ENCODE measurements around the gene SUGCT.

Gene SUGCT

DNA sequence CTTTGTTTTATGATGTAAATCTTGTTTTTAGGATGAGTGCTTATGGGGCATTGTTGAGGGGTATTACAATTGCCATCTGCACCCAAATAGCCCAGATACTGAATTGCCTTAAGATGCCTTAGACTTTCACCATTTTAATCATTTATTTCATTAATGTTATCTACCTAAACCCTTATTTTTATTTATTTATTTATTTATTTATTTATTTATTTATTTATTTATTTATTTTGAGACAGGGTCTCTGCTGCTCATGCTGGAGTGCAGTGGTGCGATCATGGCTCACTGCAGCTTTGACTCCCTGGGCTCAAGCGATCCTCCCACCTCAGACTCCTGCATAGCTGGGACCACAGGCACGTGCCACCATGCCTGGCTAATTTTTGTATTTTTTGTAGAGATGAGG lies 560.2 kb downstream of the SUGCT start:
- no peak for TF ChIP-seq RAD21 (IDR thresholded peaks at IDR 0.05; ENCODE audit: low read depth)

- TF ChIP-seq FOXM1 (IDR thresholded peaks at IDR 0.05; ENCODE audit: borderline replicate concordance, low read depth): no peak
- no peak for TF ChIP-seq TEAD4 (IDR thresholded peaks at IDR 0.05)
- TF ChIP-seq CEBPB (IDR thresholded peaks at IDR 0.05): no peak
- no peak for TF ChIP-seq USF1 (IDR thresholded peaks at IDR 0.05)
- TF ChIP-seq CREB1 (IDR thresholded peaks at IDR 0.05; ENCODE audit: low read depth): no peak
- no peak for TF ChIP-seq EP300 (IDR thresholded peaks at IDR 0.05; ENCODE audit: borderline replicate concordance)
- TF ChIP-seq MAX (IDR thresholded peaks at IDR 0.05): no peak
- TF ChIP-seq YY1 (IDR thresholded peaks at IDR 0.05; ENCODE audit: low read depth): no peak
- no peak for TF ChIP-seq TAF1 (IDR thresholded peaks at IDR 0.05; ENCODE audit: low read depth)
- TF ChIP-seq EGR1 (IDR thresholded peaks at IDR 0.05): no peak
- no peak for TF ChIP-seq ZBTB7A (IDR thresholded peaks at IDR 0.05; ENCODE audit: low read depth)
- no peak for TF ChIP-seq REST (IDR thresholded peaks at IDR 0.05; ENCODE audit: low read depth)
- no peak for TF ChIP-seq TCF12 (IDR thresholded peaks at IDR 0.05; ENCODE audit: low read depth)
- TF ChIP-seq RAD21 (IDR thresholded peaks at IDR 0.05; ENCODE audit: low read depth): no peak
- no peak for TF ChIP-seq NFIC (IDR thresholded peaks at IDR 0.05)
Observed at GRCh38 chr7:40697653-40698052, 562.8 kb downstream of the SUGCT start.

- TF ChIP-seq TAF1 (IDR thresholded peaks at IDR 0.05; ENCODE audit: low read depth): no peak
- no peak for TF ChIP-seq REST (IDR thresholded peaks at IDR 0.05; ENCODE audit: low read depth)
- no peak for TF ChIP-seq ZBTB7A (IDR thresholded peaks at IDR 0.05; ENCODE audit: low read depth)
- TF ChIP-seq CEBPB (IDR thresholded peaks at IDR 0.05): no peak
- TF ChIP-seq EP300 (IDR thresholded peaks at IDR 0.05; ENCODE audit: borderline replicate concordance): no peak
- no peak for TF ChIP-seq TCF12 (IDR thresholded peaks at IDR 0.05; ENCODE audit: low read depth)
- no peak for TF ChIP-seq NFIC (IDR thresholded peaks at IDR 0.05)
- TF ChIP-seq RAD21 (IDR thresholded peaks at IDR 0.05; ENCODE audit: low read depth): no peak
Observed at GRCh38 chr7:40698214-40698920, 563.6 kb downstream of the SUGCT start.

DNA sequence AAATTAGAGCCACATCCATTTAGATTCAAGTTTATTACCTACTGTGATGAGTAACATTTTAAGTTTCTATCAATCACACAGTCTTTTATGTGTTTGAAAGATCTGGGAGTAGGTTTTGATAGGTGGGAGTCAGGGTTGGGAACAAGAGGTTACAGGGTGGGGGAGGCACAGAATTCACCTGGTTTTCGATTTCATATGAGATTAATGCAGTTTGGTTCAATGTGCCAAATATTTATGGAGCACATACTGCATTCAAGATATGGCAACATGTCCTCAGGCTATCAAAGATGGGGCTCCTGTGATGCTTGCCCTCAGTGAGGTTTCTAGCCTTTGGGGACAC lies 564.1 kb downstream of the SUGCT start:
- no peak for TF ChIP-seq RAD21 (IDR thresholded peaks at IDR 0.05; ENCODE audit: low read depth)
- no peak for TF ChIP-seq USF1 (IDR thresholded peaks at IDR 0.05)
- no peak for TF ChIP-seq EP300 (IDR thresholded peaks at IDR 0.05; ENCODE audit: borderline replicate concordance)
- TF ChIP-seq CEBPB (IDR thresholded peaks at IDR 0.05): no peak
- TF ChIP-seq TAF1 (IDR thresholded peaks at IDR 0.05; ENCODE audit: low read depth): no peak
- TF ChIP-seq NFIC (IDR thresholded peaks at IDR 0.05): no peak
- no peak for TF ChIP-seq YY1 (IDR thresholded peaks at IDR 0.05; ENCODE audit: low read depth)
- TF ChIP-seq MAX (IDR thresholded peaks at IDR 0.05): no peak
- TF ChIP-seq FOXM1 (IDR thresholded peaks at IDR 0.05; ENCODE audit: borderline replicate concordance, low read depth): no peak

- TF ChIP-seq RAD21 (IDR thresholded peaks at IDR 0.05; ENCODE audit: low read depth) (no peak), TEAD4 (IDR thresholded peaks at IDR 0.05) (no peak), EP300 (IDR thresholded peaks at IDR 0.05; ENCODE audit: borderline replicate concordance) (no peak)
Observed at GRCh38 chr7:40700653-40701421, 566.0 kb downstream of the SUGCT start.

DNA sequence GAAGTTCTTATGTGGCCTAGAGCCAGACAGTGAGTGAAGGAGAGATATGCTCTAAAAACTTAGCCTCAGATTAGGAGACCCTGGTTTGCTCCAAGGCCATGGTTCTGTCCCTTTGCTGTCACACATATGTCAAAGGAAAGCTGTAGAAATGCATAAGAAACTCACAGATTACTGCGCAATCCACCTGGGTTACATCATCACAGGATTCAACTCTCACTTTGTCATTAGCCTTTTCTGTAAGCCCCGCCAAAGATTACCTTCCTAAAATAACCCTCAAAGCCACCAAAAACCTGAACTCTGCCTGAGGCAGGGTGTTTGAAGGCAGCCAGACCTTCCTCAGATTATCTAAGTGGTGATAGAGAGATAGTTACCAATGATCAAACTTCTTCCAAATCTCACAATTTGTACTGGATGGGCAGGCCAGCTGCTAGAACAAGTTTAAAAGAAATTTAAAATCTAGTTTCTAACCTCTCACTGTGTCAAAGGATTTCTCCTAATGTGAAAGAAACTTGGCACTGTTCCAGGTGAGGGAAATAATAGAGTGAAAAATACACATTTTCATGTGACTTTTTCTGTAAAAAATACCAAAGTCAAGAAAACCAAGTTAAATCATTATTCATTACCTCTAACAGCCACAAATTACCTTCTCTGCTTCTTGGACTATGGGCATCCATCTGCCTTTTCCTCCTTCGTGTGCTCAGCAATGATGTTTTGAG lies 567.2 kb downstream of the SUGCT start:
- TF ChIP-seq REST (IDR thresholded peaks at IDR 0.05; ENCODE audit: low read depth) (no peak), CREB1 (IDR thresholded peaks at IDR 0.05; ENCODE audit: low read depth) (no peak), EP300 (IDR thresholded peaks at IDR 0.05; ENCODE audit: borderline replicate concordance) (no peak), ZBTB7A (IDR thresholded peaks at IDR 0.05; ENCODE audit: low read depth) (no peak), RAD21 (IDR thresholded peaks at IDR 0.05; ENCODE audit: low read depth) (no peak), YY1 (IDR thresholded peaks at IDR 0.05; ENCODE audit: low read depth) (no peak), TEAD4 (IDR thresholded peaks at IDR 0.05) (no peak), CEBPB (IDR thresholded peaks at IDR 0.05) (no peak), USF1 (IDR thresholded peaks at IDR 0.05) (no peak), MAX (IDR thresholded peaks at IDR 0.05) (no peak), NFIC (IDR thresholded peaks at IDR 0.05) (no peak), EGR1 (IDR thresholded peaks at IDR 0.05) (no peak), TCF12 (IDR thresholded peaks at IDR 0.05; ENCODE audit: low read depth) (no peak), FOXM1 (IDR thresholded peaks at IDR 0.05; ENCODE audit: borderline replicate concordance, low read depth) (no peak)

Data from Ishikawa (cell line).